HG03280 (cell line): Measurements from ENCODE around the gene BSN.

Experiments
- ATAC-seq: cut with Tn5 transposase; IDR thresholded peaks from one replicate; pipeline ENCODE4 v1.9.1; 2021; ENCODE audit warnings: mild to moderate bottlenecking, moderate library complexity; ENCODE audit not compliant: unreplicated experiment

Gene BSN, protein sequence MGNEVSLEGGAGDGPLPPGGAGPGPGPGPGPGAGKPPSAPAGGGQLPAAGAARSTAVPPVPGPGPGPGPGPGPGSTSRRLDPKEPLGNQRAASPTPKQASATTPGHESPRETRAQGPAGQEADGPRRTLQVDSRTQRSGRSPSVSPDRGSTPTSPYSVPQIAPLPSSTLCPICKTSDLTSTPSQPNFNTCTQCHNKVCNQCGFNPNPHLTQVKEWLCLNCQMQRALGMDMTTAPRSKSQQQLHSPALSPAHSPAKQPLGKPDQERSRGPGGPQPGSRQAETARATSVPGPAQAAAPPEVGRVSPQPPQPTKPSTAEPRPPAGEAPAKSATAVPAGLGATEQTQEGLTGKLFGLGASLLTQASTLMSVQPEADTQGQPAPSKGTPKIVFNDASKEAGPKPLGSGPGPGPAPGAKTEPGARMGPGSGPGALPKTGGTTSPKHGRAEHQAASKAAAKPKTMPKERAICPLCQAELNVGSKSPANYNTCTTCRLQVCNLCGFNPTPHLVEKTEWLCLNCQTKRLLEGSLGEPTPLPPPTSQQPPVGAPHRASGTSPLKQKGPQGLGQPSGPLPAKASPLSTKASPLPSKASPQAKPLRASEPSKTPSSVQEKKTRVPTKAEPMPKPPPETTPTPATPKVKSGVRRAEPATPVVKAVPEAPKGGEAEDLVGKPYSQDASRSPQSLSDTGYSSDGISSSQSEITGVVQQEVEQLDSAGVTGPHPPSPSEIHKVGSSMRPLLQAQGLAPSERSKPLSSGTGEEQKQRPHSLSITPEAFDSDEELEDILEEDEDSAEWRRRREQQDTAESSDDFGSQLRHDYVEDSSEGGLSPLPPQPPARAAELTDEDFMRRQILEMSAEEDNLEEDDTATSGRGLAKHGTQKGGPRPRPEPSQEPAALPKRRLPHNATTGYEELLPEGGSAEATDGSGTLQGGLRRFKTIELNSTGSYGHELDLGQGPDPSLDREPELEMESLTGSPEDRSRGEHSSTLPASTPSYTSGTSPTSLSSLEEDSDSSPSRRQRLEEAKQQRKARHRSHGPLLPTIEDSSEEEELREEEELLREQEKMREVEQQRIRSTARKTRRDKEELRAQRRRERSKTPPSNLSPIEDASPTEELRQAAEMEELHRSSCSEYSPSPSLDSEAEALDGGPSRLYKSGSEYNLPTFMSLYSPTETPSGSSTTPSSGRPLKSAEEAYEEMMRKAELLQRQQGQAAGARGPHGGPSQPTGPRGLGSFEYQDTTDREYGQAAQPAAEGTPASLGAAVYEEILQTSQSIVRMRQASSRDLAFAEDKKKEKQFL (N-terminal part only)

DNA sequence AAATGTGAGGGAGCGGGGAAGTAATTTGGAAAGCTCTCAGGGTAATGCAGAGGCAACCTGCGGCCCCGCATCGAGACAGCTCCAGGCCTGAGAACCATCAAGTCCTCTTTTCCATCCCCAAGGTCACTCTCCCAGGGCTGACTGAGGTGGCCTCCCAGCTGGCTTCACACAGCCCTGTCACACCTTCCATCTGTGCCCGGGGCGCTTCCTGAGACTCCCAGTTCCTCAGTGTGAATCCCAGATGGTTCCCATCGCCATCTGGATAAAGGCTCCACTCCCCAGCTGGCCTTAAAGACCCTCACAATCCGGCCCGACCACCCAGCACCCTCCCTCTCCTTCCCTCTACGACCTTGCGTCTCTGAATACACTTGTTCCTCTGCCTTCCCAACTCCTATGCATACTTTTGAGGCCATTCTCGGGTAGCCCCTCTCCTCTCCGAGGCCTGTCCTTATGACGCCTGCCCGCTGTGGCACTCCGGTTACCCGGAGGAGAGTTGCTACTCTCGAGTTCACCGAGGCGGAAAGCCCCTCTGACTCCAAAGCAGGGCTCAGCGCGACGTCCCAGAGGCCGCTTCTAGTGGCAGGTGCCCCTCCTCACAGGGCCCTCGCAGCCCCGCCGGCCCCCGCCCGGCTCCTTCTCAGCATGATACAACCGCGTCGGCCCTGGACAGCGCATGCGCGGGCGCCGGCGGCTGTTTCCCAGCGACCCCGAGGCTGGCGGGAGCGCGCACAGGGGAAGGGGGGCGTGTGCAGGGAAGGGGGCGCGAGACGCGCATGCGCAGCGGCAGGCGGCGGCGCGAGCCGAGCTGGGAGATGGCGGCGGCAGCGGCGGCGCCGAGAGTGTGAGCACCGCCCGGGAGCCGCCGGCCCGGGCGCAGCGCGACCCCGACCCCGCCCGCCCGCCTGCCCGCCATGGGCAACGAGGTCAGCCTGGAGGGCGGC, at the start of gene BSN:
Gene BSN (plus strand): TSS at position 786 of the 941 bp plus-strand sequence. CDS start 126 bp downstream, at position 912.
- peak; percentile 87 for ATAC-seq

DNA sequence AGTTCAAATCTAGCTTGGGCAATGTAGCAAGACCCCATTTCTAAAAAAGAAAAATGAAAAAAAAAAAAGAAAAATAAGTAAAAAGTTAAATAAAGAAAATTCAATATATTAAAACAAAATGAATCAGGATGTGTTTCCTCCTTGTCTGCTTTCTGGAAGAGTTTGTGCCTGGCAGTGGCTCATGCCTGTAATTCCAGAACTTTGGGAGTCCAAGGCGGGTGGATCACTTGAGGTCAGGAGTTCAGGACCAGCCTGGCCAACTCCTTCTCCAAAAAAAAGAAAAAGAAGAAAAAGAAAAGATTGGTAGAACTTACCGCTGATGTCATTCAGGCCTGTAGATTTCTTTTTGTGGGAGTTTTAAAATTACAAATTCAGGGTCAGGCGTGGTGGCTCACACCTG, 47.4 kb upstream of the BSN start:
- no peak for ATAC-seq

DNA sequence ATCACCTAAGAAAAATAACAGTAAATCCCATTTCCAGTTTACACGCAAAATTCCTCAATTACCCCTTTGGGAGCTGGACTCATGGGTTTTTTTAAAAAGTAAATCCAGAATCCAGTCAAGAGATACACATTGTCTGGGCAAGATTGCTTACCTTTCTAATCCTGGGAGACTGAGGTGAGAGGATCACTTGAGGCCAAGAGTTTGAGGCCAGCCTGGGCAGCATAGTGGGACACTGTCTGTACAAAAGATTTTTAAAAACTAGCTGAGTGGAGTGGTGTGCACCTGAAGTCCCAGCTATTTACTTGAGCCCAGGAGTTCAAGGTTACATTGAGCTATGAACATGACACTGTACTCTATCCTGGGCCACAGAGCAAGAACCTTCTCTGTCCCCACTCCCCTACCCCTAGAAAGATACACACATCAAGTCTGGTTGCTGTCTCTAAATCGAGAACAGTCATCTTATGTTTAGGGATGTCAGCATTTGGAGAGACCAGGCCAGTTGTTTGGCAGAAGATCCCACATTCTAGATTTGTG, 45.2 kb upstream of the BSN start:
- no peak for ATAC-seq

DNA sequence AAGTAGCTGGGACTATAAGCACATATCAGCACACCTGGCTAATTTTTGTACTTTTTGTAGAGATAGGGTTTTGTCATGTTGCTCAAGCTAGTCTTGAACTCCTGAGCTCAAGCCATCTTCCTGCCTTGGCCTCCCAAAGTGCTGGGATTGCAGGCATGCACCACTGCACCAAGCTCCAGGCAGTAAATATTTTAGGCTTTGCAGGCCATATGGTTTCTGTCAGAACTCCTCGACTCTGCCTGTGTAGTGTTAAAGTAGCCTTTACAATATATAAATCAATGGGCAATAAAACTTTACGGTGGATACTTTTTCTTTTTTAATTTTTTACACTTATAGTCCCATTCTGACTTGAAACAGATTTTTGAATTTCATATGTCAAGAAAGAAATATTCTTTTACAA, 42.6 kb upstream of the BSN start:
- ATAC-seq, result no peak

DNA sequence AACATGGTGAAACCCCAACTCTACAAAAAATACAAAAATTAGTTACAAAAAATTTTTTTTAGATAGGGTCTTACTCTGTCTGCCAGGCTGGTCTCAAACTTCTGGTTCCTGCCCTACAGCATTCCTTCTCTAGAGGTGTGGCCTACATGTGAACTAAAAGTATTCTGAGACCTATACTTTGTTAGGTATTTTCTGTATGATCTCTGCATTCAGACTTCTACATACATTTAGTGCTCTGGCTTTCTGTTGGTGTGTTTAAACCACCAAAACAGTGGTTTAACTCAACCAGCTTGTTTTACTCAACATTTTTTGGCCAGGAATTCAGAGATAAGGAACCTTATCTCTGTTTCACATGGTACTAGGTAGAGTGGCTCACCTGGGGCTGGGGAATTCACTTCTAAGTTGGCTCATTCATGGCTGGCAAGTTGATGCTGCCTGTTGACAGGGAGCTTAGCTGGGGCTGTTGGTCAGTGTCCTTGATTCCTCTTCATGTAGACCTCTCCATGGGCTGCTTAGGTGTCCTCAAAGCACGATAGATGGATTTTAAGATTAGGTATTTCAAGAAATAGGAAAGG, 41.4 kb upstream of the BSN start:
- ATAC-seq, result no peak

DNA sequence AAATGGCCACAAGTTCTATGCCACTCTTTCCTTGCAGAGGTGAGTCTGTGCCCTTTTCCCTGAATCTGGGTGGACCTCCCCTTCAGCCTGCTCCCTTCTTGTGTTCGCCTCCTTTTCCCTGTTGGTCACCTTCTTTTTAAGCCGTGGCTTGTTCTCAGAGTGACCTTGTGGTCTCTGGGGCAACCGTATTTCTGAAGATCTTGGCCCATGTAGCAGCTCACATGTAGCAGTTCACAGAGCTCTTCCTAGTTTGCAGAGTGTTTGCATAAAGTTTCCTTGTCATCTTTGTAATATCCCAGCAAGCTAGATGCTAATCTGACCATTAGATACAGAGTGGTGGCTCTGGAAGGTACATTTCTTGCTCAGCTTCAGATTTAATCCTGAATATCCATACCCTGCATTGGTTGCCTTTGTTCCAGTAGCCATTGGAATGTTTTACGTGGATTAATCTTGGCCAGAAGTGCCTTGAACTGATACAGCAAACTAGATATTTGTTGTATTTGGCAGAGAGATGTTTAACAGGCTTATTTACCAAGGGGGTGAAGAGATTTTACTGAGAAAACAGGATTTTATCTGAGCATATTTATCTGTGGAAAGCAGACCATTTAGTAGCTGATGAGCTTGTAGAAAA, 40.7 kb upstream of the BSN start:
- no peak for ATAC-seq

DNA sequence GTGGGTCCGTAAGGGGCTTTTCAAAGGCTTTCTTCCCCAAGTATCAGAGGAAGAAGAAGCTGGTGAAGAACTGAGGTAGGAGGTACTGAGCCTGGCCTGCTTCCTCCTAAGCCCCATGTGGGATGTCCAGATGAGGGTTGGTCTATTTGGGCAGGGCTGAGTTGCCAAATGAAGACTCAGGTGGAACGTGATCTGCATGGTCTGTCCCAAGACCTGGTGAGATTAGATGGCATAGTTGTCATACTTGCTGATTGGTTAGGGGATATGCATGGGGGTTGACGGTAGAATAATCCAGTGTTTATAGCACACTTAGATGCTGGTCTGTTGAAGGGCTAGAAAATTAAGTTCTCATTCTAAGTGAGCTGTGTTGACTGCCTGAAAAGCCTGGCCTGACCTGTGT, 36.3 kb upstream of the BSN start:
- no peak for ATAC-seq

DNA sequence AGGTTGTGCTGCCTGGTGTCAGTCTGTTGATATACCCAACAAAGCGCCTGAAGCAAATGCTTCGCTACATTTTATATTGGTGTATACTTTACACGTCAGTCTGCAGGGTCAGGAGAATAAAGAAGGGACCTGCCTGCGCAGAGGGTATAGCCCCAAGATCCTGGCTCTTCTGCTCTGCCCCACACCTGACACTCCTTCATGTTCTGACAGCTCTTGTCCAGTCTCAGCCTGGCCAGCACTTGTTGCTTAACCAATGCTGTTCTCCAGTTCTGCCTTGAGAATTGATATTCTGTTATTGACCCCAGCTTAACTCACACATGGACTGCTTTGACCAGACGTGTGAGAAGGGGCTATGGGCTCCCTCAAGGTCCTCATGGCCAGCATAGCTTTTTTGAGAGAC, 35.8 kb upstream of the BSN start:
- no peak for ATAC-seq

DNA sequence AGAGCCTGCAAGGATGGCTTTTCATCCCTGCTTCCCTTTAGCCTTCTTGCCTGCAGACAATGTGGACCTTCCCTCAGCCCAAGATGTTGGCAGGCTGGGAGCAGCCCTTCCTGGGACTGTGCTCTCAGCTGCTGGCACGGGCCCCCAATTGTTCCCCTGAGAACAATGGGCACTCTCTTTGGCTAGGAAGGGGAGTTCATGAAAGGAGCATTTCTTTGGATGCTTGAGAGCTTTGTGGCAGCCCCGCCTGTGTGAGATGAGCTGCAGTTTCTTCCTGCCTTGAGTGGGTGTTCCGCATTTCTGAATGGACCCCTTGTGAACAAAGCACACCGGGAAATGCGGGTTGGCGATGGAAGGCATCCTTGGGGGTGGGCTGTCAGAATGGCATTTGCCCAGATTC, 35.0 kb upstream of the BSN start:
- no peak for ATAC-seq

DNA sequence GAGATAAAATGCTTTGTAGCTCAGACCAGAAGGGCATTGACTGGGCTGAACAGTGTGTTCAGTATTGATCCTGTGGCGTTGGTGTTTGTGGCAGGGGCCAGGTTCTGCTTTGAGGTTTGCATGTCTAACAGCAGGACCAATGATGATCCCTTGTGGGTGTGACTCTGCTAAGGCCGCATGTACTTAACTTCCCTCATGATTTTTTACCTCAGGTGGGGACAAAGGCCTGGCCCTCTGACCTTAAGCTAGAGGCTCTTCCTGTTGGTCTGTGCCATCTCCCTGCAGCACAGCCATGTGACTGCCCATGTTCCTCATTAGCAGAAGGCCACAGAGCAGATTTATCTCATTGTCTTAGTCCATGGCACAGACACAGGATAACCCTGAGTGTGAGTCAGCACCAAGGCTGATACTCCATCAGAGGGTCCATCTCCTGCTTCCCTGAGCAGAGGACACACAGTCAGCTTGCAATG, 34.3 kb upstream of the BSN start:
- ATAC-seq, result no peak

DNA sequence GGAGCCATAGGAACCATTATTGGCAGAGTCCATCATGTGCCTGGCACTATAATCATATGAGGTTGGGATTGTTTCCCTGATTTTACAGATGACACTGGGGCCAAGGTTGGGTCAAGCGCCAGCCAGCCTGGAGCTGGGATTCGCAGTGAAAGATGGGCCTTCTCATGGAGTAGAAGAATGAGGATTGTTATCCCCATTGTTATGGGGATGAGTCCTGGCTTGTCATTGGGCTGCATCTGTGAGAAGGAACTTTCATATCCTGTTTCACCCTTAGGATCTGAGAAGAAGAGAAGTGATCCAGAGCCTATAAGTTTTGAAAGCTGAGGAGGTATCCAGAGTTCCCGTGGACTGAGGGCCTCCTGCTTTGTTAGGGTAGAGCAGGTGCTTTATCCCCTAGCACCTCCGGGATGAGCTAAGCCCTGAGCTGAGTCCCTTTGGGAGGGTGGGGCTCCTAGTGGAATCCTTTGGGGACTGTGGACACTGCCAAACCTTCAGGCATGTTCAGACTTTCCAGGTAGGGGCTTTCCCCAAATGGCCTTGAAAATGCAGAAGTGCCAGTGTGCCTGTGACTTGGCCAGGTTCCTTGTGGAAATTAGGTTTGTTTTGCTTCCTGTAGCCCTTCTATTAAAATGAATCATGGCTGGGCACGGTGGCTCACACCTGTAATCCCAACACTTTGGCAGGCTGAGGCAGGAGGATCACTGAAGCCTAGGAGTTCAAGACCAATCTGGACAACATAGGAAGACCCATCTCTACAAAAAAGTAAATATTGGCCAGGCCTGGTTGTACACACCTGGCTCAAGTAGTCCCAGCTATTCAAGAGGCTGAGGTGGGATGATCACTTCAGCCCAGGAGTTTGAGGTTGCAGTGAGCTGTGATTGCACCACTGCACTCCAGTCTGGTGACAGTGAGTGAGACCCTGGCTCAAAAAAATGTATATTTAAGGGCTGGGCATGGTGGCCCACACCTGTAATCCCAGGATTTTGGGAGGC, 30.2 kb upstream of the BSN start:
- no peak for ATAC-seq

DNA sequence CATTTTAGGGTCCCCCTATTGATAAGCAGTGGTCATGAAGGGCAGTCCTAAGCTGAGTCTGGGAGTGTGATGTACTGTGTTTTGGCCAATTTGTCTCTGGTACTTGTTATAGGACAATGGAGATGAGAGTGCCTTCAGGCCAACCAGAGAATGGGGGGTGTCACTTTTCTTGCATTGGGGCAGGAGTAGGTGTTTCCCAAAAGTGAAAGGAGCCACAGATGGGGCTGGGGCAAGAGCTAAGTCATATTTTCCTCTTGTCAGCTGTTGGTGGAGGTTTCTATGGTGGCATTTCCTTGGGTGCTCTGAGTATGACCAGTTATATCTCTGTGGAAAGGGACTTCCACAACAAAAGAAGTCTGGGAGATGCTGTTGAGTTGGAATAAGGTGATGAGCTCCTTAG, 24.7 kb upstream of the BSN start:
- no peak for ATAC-seq

DNA sequence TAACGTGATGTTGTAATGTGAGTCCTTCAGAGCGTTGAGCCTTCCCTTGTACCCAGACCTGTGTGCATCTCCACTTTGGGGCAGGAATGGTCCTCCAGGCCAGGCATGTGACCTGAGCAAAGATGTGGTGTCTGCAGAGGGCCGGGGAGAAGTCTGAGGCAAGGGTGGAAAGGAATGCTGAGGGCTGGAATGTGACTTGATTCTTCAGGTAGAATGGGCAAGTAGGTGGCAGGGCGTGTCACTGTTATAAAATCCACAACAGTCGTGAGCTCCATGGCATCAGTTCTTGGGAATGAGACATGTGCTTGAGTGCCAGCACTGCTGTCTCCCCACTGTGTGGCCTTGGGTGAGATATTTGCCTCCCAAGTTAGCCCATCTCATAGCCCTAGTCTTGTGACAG, 24.0 kb upstream of the BSN start:
- ATAC-seq, result no peak

DNA sequence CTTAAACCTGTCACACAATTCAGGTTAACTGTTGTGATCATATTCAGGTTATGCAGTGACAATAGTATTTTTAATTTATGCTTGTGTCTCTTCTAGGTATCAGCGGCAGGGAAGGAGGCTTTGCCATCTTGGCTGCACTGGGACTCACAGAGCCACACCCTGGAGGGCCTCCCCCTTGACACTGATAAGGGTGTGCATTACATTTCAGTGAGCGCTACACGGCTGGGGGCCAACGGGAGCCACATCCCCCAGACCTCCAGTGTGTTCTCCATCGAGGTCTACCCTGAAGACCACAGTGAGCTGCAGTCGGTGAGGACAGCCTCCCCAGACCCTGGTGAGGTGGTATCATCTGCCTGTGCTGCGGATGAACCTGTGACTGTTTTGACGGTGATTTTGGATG, 23.6 kb upstream of the BSN start:
- no peak for ATAC-seq

DNA sequence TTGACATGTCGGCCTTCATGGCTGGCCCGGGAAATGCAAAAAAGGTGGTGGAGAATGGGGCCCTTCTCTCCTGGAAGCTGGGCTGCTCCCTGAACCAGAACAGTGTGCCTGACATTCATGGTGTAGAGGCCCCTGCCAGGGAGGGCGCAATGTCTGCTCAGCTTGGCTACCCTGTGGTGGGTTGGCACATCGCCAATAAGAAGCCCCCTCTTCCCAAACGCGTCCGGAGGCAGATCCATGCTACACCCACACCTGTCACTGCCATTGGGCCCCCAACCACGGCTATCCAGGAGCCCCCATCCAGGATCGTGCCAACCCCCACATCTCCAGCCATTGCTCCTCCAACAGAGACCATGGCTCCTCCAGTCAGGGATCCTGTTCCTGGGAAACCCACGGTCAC, 23.1 kb upstream of the BSN start:
- no peak for ATAC-seq

DNA sequence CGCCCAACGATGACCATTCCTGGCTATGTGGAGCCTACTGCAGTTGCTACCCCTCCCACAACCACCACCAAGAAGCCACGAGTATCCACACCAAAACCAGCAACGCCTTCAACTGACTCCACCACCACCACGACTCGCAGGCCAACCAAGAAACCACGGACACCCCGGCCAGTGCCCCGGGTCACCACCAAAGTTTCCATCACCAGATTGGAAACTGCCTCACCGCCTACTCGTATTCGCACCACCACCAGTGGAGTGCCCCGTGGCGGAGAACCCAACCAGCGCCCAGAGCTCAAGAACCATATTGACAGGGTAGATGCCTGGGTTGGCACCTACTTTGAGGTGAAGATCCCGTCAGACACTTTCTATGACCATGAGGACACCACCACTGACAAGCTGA, 22.6 kb upstream of the BSN start:
- no peak for ATAC-seq

DNA sequence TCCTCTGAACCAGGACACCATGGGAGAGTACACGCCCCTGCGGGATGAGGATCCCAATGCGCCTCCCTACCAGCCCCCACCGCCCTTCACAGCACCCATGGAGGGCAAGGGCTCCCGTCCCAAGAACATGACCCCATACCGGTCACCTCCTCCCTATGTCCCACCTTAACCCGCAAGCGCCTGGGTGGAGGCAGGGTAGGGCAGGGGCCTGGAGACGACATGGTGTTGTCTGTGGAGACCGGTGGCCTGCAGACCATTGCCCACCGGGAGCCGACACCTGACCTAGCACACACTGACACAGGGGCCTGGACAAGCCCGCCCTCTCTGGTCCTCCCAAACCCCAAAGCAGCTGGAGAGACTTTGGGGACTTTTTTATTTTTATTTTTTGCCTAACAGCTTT, 21.2 kb upstream of the BSN start:
- no peak for ATAC-seq
